Epithelial cell of proximal tubule (primary cell): ENCODE results near the gene GPR107. TPM values are rescaled to one million over a fixed set of nuclear protein-coding genes. Genes with fewer than 3 reads are reported as not detected.

ENCODE experiments used
- DNase-seq: peaks from one replicate; pipeline ENCODE4 v3.0.0-alpha.2; 2011; ENCODE audit warnings: low read depth
- H3K4me3 ChIP-seq: 2 replicates; pipeline ENCODE4 v1.5.1; 2011; ENCODE audit warnings: low read depth, mild to moderate bottlenecking, low read length
- CTCF ChIP-seq: conservative IDR thresholded peaks from 2 replicates; pipeline ENCODE4 v1.5.1; 2012; ENCODE audit warnings: low read depth, mild to moderate bottlenecking, low read length
- total RNA-seq: library from RNA; depleted of rRNA; stranded (reverse); fragments of >200 nt; gene quantifications from 2 replicates; pipeline ENCODE4 v1.2.3, GENCODE V29; 2015

GPR107 gene
- total RNA-seq, 1 donor from 2014 or later = 13.5 TPM

GRCh38 chr9:130023144-130023787 is 30.4 kb upstream of the GPR107 start:
- no peak overlapping the region for H3K4me3 ChIP-seq
- TF ChIP-seq CTCF = no peak
- DNase-seq = no peak

DNA sequence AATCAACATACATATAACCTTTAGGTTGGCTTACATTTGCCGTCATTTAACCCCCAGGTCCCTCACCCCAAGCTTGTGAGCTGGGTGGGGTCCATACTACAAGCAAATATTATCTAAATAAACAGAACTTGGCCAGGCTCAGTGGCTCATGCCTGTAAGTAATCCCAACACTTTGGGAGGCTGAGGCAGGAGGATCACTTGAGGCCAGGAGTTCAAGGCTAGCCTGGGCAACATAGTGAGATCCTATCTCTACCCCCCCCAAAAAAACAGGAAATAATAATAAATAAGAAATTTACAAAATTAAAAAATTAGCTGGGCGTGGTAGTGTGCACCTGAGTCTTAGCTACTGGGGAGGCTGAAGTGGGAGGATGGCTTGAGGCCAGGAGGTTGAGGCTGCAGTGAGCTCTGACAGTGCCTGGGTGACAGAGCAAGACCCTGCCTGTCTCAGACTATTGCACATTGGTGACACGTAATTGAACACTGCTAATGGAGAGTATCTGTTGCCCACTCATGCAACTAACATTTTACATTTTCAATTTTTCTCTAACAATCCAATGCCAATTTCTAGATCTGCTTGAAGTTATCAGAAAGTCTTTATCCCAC is 29.6 kb upstream of the GPR107 start:
- no peak overlapping the region for H3K4me3 ChIP-seq
- no peak for DNase-seq
- TF ChIP-seq CTCF = no peak

DNA sequence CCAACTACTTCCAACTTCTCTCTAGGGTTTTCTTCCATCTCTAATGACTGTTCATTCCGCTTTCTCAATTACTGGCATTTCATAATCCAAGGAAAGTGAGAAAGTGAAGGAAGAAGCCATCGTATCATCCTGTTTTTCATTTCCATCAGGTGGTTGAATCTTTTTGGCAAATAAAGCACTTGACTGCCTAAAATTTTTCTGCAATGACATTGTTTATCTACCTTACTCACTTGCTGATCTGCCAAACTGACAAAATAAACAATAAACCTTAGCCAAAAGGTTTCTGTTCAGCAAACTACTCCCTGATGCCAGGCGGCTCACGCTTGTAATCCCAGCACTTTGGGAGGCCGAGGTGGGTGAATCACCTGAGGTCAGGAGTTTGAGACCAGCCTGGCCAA is 29.1 kb upstream of the GPR107 start:
- TF ChIP-seq CTCF = no peak
- no peak overlapping the region for H3K4me3 ChIP-seq
- no peak for DNase-seq

- no peak for TF ChIP-seq CTCF
- H3K4me3 ChIP-seq = no peak overlapping the region
- no peak for DNase-seq
Measured at GRCh38 chr9:130026583-130027340, 26.9 kb upstream of the GPR107 start.

DNA sequence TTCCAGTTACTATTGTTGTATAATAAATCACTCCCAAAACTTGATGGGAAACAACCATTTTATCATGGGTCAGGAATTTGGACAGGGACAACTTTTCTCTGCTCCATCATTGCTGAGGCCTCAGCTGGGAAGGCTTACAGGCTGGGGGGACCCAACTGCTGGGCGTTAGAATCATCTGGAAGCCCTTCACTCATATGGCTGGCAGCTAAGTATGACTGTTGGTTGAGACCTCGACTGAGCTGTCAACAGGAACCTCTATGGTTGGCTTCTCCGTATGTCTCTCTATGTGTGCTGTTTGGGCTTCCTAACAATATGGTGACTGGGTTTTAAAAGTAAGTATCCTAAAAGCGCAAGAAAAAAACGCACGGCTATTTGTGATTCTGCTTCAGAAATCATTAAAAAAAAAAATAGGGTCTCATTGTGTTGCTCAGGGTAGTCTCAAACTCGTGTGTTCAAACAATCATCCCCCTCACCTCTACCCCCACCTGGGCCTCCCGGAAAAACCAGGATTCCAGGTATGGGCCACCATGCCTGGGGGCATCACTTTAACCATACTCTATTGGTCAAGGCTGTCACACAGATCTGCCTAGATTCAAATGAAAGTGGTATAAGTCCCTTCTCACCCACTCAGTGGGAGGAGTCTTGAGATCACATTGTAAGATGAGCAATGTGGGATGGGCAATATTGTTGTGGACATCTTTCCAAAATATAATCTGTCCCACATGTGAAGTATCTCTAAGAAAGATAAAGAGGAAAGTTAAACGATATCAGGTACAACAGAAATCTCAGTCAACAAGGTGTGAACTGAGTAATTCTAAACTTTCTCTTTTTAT is 26.0 kb upstream of the GPR107 start:
- no peak overlapping the region for H3K4me3 ChIP-seq
- TF ChIP-seq CTCF = no peak
- DNase-seq = no peak

GRCh38 chr9:130028493-130029222 is 25.0 kb upstream of the GPR107 start:
- no peak for TF ChIP-seq CTCF
- no peak overlapping the region for H3K4me3 ChIP-seq
- DNase-seq = no peak
